Omental fat pad (tissue), 4 donors: Measurements from ENCODE around the gene MKLN1. TPM values are rescaled to one million over a fixed set of nuclear protein-coding genes. Genes with fewer than 3 reads are reported as not detected.

Source experiments
- ATAC-seq: fragments of 150-250 bp; one replicate; pipeline ENCODE4 v1.9.1; 2016; ENCODE audit warnings: mild to moderate bottlenecking, moderate library complexity; ENCODE audit not compliant: low FRiP score
- DNase-seq: peaks from one replicate; pipeline ENCODE4 v3.0.0-alpha.2; 2019; ENCODE audit warnings: low spot score
- CTCF ChIP-seq, 3 donors: fragments of 450-650 bp; IDR thresholded peaks; one replicate each; pipeline ENCODE4 v1.5.1; 2016 to 2017; ENCODE audit warnings: antibody characterized with exemption in 3 of 3, mild to moderate bottlenecking in 3 of 3, moderate library complexity in 2 of 3
- total RNA-seq, 4 donors: library from RNA; depleted of rRNA; stranded (reverse); fragments of >200 nt; gene quantifications; one replicate each; pipeline ENCODE4 v1.1.0, GENCODE V29; 2016

Gene MKLN1
- total RNA-seq, 4 donors from 2014 or later = 48.9 to 108 (median 49.8) TPM

- no peak for TF ChIP-seq CTCF (IDR thresholded peaks at IDR 0.05)
- no peak for DNase-seq
- no peak for ATAC-seq
These were observed 104.1 kb downstream of the MKLN1 start for GRCh38 chr7:131431756-131432155.

GRCh38 chr7:131436384-131436783 is 108.7 kb downstream of the MKLN1 start:
- ATAC-seq (no peak), DNase-seq (no peak)
- no peak for TF ChIP-seq CTCF (IDR thresholded peaks at IDR 0.05)

DNA sequence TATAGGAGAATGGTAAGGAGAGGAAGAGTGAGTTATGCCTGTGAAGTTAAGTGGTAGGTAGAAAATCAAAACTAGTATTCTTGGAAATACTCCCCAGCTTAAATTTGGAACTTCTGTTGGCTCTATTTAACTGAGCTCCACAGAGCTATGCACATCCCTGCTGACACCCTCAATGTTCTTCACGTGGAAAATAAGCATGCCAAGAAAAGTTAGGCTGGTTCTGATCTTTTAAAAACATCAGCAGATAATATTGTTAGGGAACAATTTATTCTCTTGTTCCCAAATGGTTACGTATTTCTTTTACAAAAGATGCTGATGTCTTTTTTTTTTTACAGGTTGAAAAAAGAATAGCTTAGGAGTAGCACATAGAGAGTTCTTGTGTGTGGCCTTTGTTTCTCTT is 111.3 kb downstream of the MKLN1 start:
- DNase-seq (no peak), ATAC-seq (no peak)
- no peak for TF ChIP-seq CTCF (IDR thresholded peaks at IDR 0.05)

DNA sequence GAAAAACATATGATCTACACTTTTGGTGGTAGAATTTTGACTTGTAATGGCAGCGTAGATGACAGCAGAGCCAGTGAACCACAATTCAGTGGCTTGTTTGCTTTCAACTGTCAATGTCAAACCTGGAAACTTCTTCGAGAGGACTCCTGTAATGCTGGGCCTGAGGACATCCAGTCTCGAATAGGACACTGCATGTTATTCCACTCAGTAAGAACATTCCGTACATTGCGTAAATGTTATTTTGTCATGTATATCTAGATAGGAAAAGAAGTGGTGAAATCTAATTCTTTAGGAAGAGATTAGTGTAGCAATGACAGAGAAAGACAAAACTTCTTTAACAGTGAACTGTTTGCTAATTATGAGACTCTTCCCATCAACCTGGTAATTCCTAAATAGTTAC is 115.8 kb downstream of the MKLN1 start:
- no peak for ATAC-seq
- DNase-seq = no peak

DNA sequence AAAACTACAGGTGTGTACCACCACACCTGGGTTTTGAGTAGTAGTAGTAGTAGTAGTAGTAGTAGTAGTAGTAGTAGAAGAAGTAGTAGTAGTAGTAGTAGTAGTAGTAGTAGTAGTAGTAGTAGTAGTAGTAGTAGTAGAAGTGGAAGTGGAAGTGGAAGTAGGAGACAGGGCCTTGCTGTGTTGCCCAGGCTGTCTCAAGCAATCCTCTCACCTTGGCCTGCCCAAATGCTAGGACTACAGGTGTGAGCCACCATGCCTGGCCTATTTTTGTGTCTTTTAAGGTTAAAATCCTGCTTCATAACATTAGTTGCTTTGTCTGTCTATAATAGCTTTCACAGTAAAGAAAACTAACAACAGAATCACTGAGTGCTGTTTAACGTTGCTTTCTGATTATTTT is 117.0 kb downstream of the MKLN1 start:
- no peak for ATAC-seq
- no peak for DNase-seq
- no peak for TF ChIP-seq CTCF (IDR thresholded peaks at IDR 0.05)

More for the DNA sequence above, 115.8 kb downstream of the MKLN1 start:
- TF ChIP-seq CTCF (IDR thresholded peaks at IDR 0.05) = no peak

DNA sequence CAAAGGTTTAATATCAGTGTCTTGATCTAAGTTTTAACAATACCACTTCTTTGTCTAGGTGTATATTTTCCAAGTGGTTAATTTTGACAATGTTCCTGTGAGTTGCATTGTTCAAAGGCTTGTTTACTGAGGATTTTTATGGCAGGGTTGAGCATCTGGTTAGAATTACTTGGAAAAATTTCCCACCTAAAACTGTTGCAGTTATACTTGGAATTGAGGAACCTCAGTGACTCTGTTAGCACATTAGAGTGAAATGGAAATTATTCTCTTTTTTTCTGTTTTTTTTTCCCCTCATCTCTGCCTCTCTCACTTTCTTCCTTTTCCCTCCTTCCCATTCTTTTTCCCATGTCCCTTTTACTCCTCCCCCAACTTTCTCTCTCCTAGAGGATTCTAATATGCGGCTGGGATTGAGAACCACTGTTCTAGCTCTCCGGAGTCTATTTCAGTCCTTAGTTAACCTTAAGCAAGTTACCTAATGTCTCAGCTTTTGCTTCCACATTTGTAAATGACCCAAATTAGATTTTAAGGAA is 121.8 kb downstream of the MKLN1 start:
- TF ChIP-seq CTCF (IDR thresholded peaks at IDR 0.05) = no peak
- DNase-seq = no peak
- no peak for ATAC-seq

- TF ChIP-seq CTCF (IDR thresholded peaks at IDR 0.05) = no peak
- no peak for DNase-seq
- no peak for ATAC-seq
These were observed 126.8 kb downstream of the MKLN1 start for GRCh38 chr7:131454498-131454897.
